Smooth muscle cell (in vitro differentiated cells): ENCODE results near the gene ELMO1. TPM values are rescaled to one million over a fixed set of nuclear protein-coding genes. Genes with fewer than 3 reads are reported as not detected.

Experiments used
- DNase-seq: peaks from one replicate; lab custom pipeline; 2025; ENCODE audit not compliant: unreplicated experiment; lab: John Stamatoyannopoulos, UW
- H2AFZ ChIP-seq: fragments of 200-600 bp; sonication (generic); 2 replicates; pipeline ENCODE4 v1.6.0; 2016; ENCODE audit warnings: antibody characterized with exemption, low read depth, mild to moderate bottlenecking
- H3F3A ChIP-seq: fragments of 200-600 bp; sonication (generic); 2 replicates; pipeline ENCODE4 v1.6.0; 2017; ENCODE audit warnings: antibody characterized with exemption, low read depth
- H3K27ac ChIP-seq: fragments of 200-600 bp; sonication (generic); 2 replicates; pipeline ENCODE4 v1.5.1; 2016; ENCODE audit warnings: low read depth, mild to moderate bottlenecking
- H3K27me3 ChIP-seq: fragments of 200-600 bp; sonication (generic); 2 replicates; pipeline ENCODE4 v1.6.1; 2016; ENCODE audit warnings: low read depth, mild to moderate bottlenecking
- H3K36me3 ChIP-seq: fragments of 200-600 bp; sonication (generic); 2 replicates; pipeline ENCODE4 v1.5.1; 2016; ENCODE audit warnings: low read depth
- H3K4me1 ChIP-seq: fragments of 200-600 bp; sonication (generic); 2 replicates; pipeline ENCODE4 v1.5.1; 2016; ENCODE audit warnings: low read depth
- H3K4me2 ChIP-seq: fragments of 200-600 bp; sonication (generic); 2 replicates; pipeline ENCODE4 v1.6.0; 2016; ENCODE audit warnings: mild to moderate bottlenecking
- H3K4me3 ChIP-seq: fragments of 200-600 bp; sonication (generic); 2 replicates; pipeline ENCODE4 v1.5.1; 2016; ENCODE audit warnings: mild to moderate bottlenecking
- H3K79me2 ChIP-seq: fragments of 200-600 bp; sonication (generic); 2 replicates; pipeline ENCODE4 v1.6.0; 2016; ENCODE audit warnings: low read depth, mild to moderate bottlenecking
- H3K9ac ChIP-seq: fragments of 200-600 bp; sonication (generic); 2 replicates; pipeline ENCODE4 v1.6.0; 2016; ENCODE audit warnings: low read depth
- H3K9me3 ChIP-seq: fragments of 200-600 bp; sonication (generic); replicated peaks from 2 replicates; pipeline ENCODE4 v1.5.1; 2016; ENCODE audit warnings: low read depth
- H4K20me1 ChIP-seq: fragments of 200-600 bp; sonication (generic); 2 replicates; pipeline ENCODE4 v1.6.0; 2016; ENCODE audit warnings: low read depth
- WGBS: methylation state at CpG from one replicate; pipeline ENCODE4 v1.1.7; 2016; ENCODE audit warnings: low lambda C conversion rate; 5-methylcytosine and 5-hydroxymethylcytosine counted together
- polyA plus RNA-seq: library from polyadenylated mRNA; unstranded; fragments of >200 nt; fragmentation: Nextera tagmentation; extraction: Ambion mirVana; gene quantifications from 2 replicates; pipeline ENCODE4 v1.2.1, GENCODE V29; 2016
- total RNA-seq: library from RNA; depleted of rRNA; stranded (reverse); fragments of >200 nt; gene quantifications from 2 replicates; pipeline ENCODE4 v1.2.3, GENCODE V29; 2014
- TF ChIP-seq, protein P1 (sequence below): fragments of 200-600 bp; sonication (generic); IDR thresholded peaks from 2 replicates; pipeline ENCODE4 v1.5.1; 2017; ENCODE audit warnings: borderline replicate concordance, mild to moderate bottlenecking, antibody characterized with exemption; ENCODE audit not compliant: insufficient read depth, poor library complexity, severe bottlenecking

The ELMO1 gene
- total and polyA plus RNA-seq, 2 experiments from 2014 or later, result 8.2 to 36.0 TPM

- Histone ChIP-seq H3K27ac (no peak overlapping the region), H4K20me1 (no peaks in the 10 kb centered on the region), H3K4me3 (no peak overlapping the region), H3K27me3 (no peaks in the 10 kb centered on the region), H2AFZ (no peak overlapping the region), H3F3A (no peaks in the 10 kb centered on the region), H3K4me1 (no peaks in the 10 kb centered on the region), H3K4me2 (no peak overlapping the region), H3K79me2 (no peaks in the 10 kb centered on the region), H3K36me3 (no peaks in the 10 kb centered on the region), H3K9me3 (no peaks in the 10 kb centered on the region), H3K9ac (no peak overlapping the region)
- TF ChIP-seq, protein P1, sequence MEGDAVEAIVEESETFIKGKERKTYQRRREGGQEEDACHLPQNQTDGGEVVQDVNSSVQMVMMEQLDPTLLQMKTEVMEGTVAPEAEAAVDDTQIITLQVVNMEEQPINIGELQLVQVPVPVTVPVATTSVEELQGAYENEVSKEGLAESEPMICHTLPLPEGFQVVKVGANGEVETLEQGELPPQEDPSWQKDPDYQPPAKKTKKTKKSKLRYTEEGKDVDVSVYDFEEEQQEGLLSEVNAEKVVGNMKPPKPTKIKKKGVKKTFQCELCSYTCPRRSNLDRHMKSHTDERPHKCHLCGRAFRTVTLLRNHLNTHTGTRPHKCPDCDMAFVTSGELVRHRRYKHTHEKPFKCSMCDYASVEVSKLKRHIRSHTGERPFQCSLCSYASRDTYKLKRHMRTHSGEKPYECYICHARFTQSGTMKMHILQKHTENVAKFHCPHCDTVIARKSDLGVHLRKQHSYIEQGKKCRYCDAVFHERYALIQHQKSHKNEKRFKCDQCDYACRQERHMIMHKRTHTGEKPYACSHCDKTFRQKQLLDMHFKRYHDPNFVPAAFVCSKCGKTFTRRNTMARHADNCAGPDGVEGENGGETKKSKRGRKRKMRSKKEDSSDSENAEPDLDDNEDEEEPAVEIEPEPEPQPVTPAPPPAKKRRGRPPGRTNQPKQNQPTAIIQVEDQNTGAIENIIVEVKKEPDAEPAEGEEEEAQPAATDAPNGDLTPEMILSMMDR, result no peak
- no peak for DNase-seq
- WGBS, result 100% methylated on average over 1 of the region's 1 CpG
Observed at GRCh38 chr7:36871355-36871738, 577.3 kb downstream of the ELMO1 start.

- no peaks in the 10 kb centered on the region for H3K79me2 ChIP-seq
- H3K27ac ChIP-seq, result no peak overlapping the region
- 80% methylated on average over 1 of the region's 1 CpG for WGBS
- H3K36me3 ChIP-seq, result no peaks in the 10 kb centered on the region
- H4K20me1 ChIP-seq, result no peaks in the 10 kb centered on the region
- no peak overlapping the region for H3K4me2 ChIP-seq
- H3F3A ChIP-seq, result no peaks in the 10 kb centered on the region
- no peaks in the 10 kb centered on the region for H3K27me3 ChIP-seq
- H3K9ac ChIP-seq, result no peak overlapping the region
- no peak for DNase-seq
- TF ChIP-seq, protein P1, result no peak
- no peaks in the 10 kb centered on the region for H3K9me3 ChIP-seq
- H3K4me3 ChIP-seq, result no peak overlapping the region
- no peak overlapping the region for H2AFZ ChIP-seq
- H3K4me1 ChIP-seq, result no peaks in the 10 kb centered on the region
Observed at GRCh38 chr7:36870625-36871354, 577.9 kb downstream of the ELMO1 start.

- no peak overlapping the region for H2AFZ ChIP-seq
- no peaks in the 10 kb centered on the region for H3K4me1 ChIP-seq
- H3K9me3 ChIP-seq, result no peaks in the 10 kb centered on the region
- 94% methylated on average over 7 of the region's 7 CpGs for WGBS
- no peak for DNase-seq
- no peaks in the 10 kb centered on the region for H3F3A ChIP-seq
- TF ChIP-seq, protein P1, result no peak
- no peaks in the 10 kb centered on the region for H3K36me3 ChIP-seq
- H3K9ac ChIP-seq, result no peak overlapping the region
- no peak overlapping the region for H3K4me3 ChIP-seq
- H3K27me3 ChIP-seq, result no peaks in the 10 kb centered on the region
- no peak overlapping the region for H3K4me2 ChIP-seq
- H3K27ac ChIP-seq, result no peak overlapping the region
- H4K20me1 ChIP-seq, result no peaks in the 10 kb centered on the region
- no peaks in the 10 kb centered on the region for H3K79me2 ChIP-seq
Observed at GRCh38 chr7:36868727-36869411, 579.8 kb downstream of the ELMO1 start.

- no peak overlapping the region for H3K9ac ChIP-seq
- H4K20me1 ChIP-seq, result no peaks in the 10 kb centered on the region
- no peaks in the 10 kb centered on the region for H3F3A ChIP-seq
- no peaks in the 10 kb centered on the region for H3K79me2 ChIP-seq
- TF ChIP-seq, protein P1, result no peak
- DNase-seq, result no peak
- H3K4me1 ChIP-seq, result no peaks in the 10 kb centered on the region
- H3K36me3 ChIP-seq, result no peaks in the 10 kb centered on the region
- peak overlapping the region; percentile 73 for H3K4me2 ChIP-seq
- H3K9me3 ChIP-seq, result no peaks in the 10 kb centered on the region
- H3K27ac ChIP-seq, result peak overlapping the region; percentile 28
- H2AFZ ChIP-seq, result no peak overlapping the region
- no peaks in the 10 kb centered on the region for H3K27me3 ChIP-seq
- H3K4me3 ChIP-seq, result no peak overlapping the region
- 73% methylated on average over 3 of the region's 3 CpGs for WGBS
Observed at GRCh38 chr7:36865019-36865418, 583.6 kb downstream of the ELMO1 start.
